ENCODE data around the gene USH1C.

USH1C gene

DNA sequence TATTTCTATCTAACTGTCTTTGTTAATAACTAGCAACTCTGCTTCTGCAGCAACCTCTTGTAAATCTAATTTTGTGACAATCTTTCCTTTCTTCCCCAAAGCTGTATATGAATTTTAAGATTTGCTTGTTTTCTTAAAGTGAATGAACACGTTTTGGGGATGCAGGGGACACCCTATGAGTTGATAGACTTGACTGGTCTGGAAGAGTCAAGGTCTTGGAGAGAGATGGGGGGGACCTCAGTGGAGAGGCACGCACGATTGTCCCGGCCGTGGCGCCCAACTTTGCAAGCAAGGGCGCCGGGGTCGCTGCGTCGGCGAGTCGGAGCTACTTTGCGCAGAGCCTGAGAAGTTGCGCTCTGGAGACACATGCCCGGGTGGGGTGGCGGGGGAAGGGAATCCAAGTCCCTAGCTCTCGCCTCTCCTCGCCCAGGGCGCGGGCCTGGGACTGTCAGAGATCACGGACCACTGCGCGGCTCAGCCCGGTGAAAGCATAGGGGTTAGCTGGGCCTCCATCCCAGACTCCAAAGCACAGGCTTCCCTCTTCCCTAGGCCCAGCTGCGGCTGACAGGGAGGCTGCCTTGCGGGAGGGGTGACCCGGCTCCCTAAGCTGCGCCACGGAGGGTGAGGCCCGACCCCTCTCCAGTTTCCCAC lies 68.4 kb downstream of the USH1C start:
- Histone ChIP-seq H3K27ac (ENCODE audit: low read length) (no peak overlapping the region), H2AFZ (ENCODE audit: low read length) (no peak overlapping the region), H3K9ac (ENCODE audit: low read length) (no peak overlapping the region), H3K4me3 (ENCODE audit: low read length) (no peak overlapping the region), H4K20me1 (ENCODE audit: insufficient read depth, low read length) (no peaks in the 10 kb centered on the region), H3K9me3 (replicated peaks; ENCODE audit: insufficient read depth, low read length) (no peaks in the 10 kb centered on the region), H3K36me3 (replicated peaks; ENCODE audit: insufficient read depth, low read length) (no peaks in the 10 kb centered on the region), H3K79me2 (ENCODE audit: low read length) (no peaks in the 10 kb centered on the region), H3F3A (ENCODE audit: insufficient read depth, low read length) (no peaks in the 10 kb centered on the region), H3K4me2 (ENCODE audit: low read depth, low read length) (no peak overlapping the region), H3K4me1 (ENCODE audit: low read length) (no peaks in the 10 kb centered on the region), H3K27me3 (replicated peaks; ENCODE audit: insufficient read depth, low read length) (peaks cover 29% of the 10 kb centered on the region), H3K9me2 (replicated peaks; ENCODE audit: insufficient read depth, low read length) (no peaks in the 10 kb centered on the region)
- TF ChIP-seq EZH2phosphoT487 (IDR thresholded peaks at IDR 0.05; ENCODE audit: low read length) (no peak), EZH2 (optimal IDR thresholded peaks at IDR 0.05; ENCODE audit: low read depth, low read length) (no peak), CTCF (IDR thresholded peaks at IDR 0.05; ENCODE audit: low read length) (no peak)
- no peak for DNase-seq

DNA sequence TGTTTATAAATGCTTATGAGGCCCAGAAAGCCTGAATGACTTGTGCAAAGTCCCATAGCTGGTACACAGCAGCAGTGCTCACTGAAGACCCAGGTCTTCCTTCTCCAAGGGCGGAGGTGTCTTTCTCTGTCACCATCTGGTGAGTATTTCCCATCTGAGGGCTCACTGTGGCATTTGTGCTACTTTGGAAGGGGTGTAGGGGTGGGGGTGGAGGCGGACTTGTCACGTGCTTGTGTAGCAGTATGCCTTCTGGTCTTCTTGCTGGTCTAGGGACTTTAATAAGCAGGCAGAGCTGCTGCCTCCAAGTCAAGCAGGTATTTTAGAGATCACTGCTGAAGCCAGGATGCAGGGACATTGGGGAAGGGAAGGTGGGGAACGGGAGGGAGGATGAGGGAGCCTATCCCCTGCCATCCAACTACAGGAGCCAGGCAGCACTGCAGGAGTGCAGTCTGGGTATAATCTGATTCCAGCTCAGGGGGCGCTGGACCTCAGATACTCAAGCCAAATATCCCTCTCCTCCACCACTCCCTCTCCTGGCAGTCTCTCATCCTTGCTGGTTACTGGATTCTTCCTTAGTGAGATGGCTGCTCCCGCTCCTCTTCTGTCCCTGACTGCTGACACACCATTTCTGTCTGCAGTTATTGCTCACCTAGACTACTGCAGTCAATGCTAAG lies 71.0 kb downstream of the USH1C start:
- no peak overlapping the region for H3K9ac ChIP-seq (ENCODE audit: low read length)
- H3F3A ChIP-seq (ENCODE audit: insufficient read depth, low read length) = no peaks in the 10 kb centered on the region
- peaks cover 29% of the 10 kb centered on the region for H3K27me3 ChIP-seq (replicated peaks; ENCODE audit: insufficient read depth, low read length)
- no peak overlapping the region for H3K4me3 ChIP-seq (ENCODE audit: low read length)
- H3K9me3 ChIP-seq (replicated peaks; ENCODE audit: insufficient read depth, low read length) = no peaks in the 10 kb centered on the region
- no peaks in the 10 kb centered on the region for H3K9me2 ChIP-seq (replicated peaks; ENCODE audit: insufficient read depth, low read length)
- H3K36me3 ChIP-seq (replicated peaks; ENCODE audit: insufficient read depth, low read length) = no peaks in the 10 kb centered on the region
- no peaks in the 10 kb centered on the region for H3K4me1 ChIP-seq (ENCODE audit: low read length)
- DNase-seq = no peak
- no peak overlapping the region for H3K27ac ChIP-seq (ENCODE audit: low read length)
- TF ChIP-seq EZH2phosphoT487 (IDR thresholded peaks at IDR 0.05; ENCODE audit: low read length) (no peak), EZH2 (optimal IDR thresholded peaks at IDR 0.05; ENCODE audit: low read depth, low read length) (no peak), CTCF (IDR thresholded peaks at IDR 0.05; ENCODE audit: low read length) (no peak)
- H4K20me1 ChIP-seq (ENCODE audit: insufficient read depth, low read length) = no peaks in the 10 kb centered on the region
- no peak overlapping the region for H3K4me2 ChIP-seq (ENCODE audit: low read depth, low read length)
- no peak overlapping the region for H2AFZ ChIP-seq (ENCODE audit: low read length)
- H3K79me2 ChIP-seq (ENCODE audit: low read length) = no peaks in the 10 kb centered on the region

DNA sequence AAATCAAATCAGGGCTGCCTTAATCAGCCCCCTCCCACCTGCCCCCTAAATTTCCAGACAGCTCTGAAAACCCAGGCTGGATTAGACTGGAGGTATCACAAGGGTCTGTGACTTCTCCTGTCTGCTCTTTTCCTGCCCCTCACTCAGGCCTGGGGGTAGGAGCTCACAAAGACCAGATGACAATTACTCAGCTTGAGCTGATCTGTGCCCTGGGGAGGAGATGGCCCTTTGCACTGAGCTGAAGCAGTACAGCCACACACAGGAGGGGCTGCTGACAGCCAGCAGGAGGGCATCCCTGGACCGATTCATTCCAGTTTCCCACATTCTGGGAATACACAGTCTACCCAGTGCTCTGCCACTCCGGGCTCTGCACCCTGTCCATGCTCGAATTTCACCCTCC lies 71.7 kb downstream of the USH1C start:
- Histone ChIP-seq H3K27ac (ENCODE audit: low read length) (no peak overlapping the region), H3K9me3 (replicated peaks; ENCODE audit: insufficient read depth, low read length) (no peaks in the 10 kb centered on the region), H3K9me2 (replicated peaks; ENCODE audit: insufficient read depth, low read length) (no peaks in the 10 kb centered on the region), H3F3A (ENCODE audit: insufficient read depth, low read length) (no peaks in the 10 kb centered on the region), H3K9ac (ENCODE audit: low read length) (no peak overlapping the region), H3K36me3 (replicated peaks; ENCODE audit: insufficient read depth, low read length) (no peaks in the 10 kb centered on the region), H4K20me1 (ENCODE audit: insufficient read depth, low read length) (no peaks in the 10 kb centered on the region), H3K4me2 (ENCODE audit: low read depth, low read length) (no peak overlapping the region), H3K4me3 (ENCODE audit: low read length) (no peak overlapping the region), H3K27me3 (replicated peaks; ENCODE audit: insufficient read depth, low read length) (peaks cover 24% of the 10 kb centered on the region), H3K79me2 (ENCODE audit: low read length) (no peaks in the 10 kb centered on the region), H3K4me1 (ENCODE audit: low read length) (no peaks in the 10 kb centered on the region), H2AFZ (ENCODE audit: low read length) (no peak overlapping the region)
- TF ChIP-seq EZH2phosphoT487 (IDR thresholded peaks at IDR 0.05; ENCODE audit: low read length) (no peak), EZH2 (optimal IDR thresholded peaks at IDR 0.05; ENCODE audit: low read depth, low read length) (no peak), CTCF (IDR thresholded peaks at IDR 0.05; ENCODE audit: low read length) (no peak)
- no peak for DNase-seq

Data from MM.1S (cell line).